PC-3 (cell line): Measurements from ENCODE around the gene RGS9. TPM values are rescaled to one million over a fixed set of nuclear protein-coding genes. Genes with fewer than 3 reads are reported as not detected.

Experiments used
- ATAC-seq: fragments of 200-7000 bp; cut with Tn5 transposase; 2 replicates; pipeline ENCODE4 v1.9.1; 2020; ENCODE audit warnings: mild to moderate bottlenecking, moderate library complexity
- BruUV-seq: library from RNA; stranded (reverse); fragments of 400-500 nt; replicated peaks from 2 replicates; lab custom pipeline; 2021; lab: Mats Ljungman, UMichigan
- CTCF ChIA-PET: fragments of 300-600 bp; sonication (Branson Sonifier 250); formaldehyde crosslinking; loops from one replicate; lab custom pipeline; 2022; ENCODE audit warnings: antibody characterized with exemption; lab: Charles Lee
- POLR2A ChIA-PET: fragments of 300-600 bp; sonication (Branson Sonifier 250); formaldehyde crosslinking; loops from one replicate; lab custom pipeline; 2022; ENCODE audit warnings: antibody characterized with exemption; ENCODE audit not compliant: unreplicated experiment; lab: Charles Lee
- DNase-seq: peaks from one replicate; pipeline ENCODE4 v3.0.0-alpha.2; 2015
- H2AFZ ChIP-seq: fragments of 300-600 bp; sonication (generic); 2 replicates; pipeline ENCODE4 v1.6.0; 2016; ENCODE audit warnings: antibody characterized with exemption, low read length
- H3F3A ChIP-seq: fragments of 300-600 bp; sonication (generic); one replicate; pipeline ENCODE4 v1.6.0; 2017; ENCODE audit warnings: antibody characterized with exemption, low read length, control low read depth, mild to moderate bottlenecking; ENCODE audit not compliant: unreplicated experiment
- H3K27ac ChIP-seq: fragments of 300-600 bp; sonication (generic); 2 replicates; pipeline ENCODE4 v1.5.1; 2016; ENCODE audit warnings: mild to moderate bottlenecking, low read length
- H3K27me3 ChIP-seq: fragments of 300-600 bp; sonication (generic); 2 replicates; pipeline ENCODE4 v1.6.1; 2016; ENCODE audit warnings: low read length, mixed read lengths
- H3K36me3 ChIP-seq: fragments of 300-600 bp; sonication (generic); 2 replicates; pipeline ENCODE4 v1.6.1; 2016; ENCODE audit warnings: low read depth, mixed run types, low read length, mixed read lengths
- H3K4me1 ChIP-seq: fragments of 300-600 bp; sonication (generic); 2 replicates; pipeline ENCODE4 v1.5.1; 2016; ENCODE audit warnings: low read length; ENCODE audit not compliant: insufficient read depth
- H3K4me2 ChIP-seq: fragments of 300-600 bp; sonication (generic); 2 replicates; pipeline ENCODE4 v1.6.0; 2016; ENCODE audit warnings: low read length
- H3K4me3 ChIP-seq: fragments of 300-600 bp; sonication (generic); 2 replicates; pipeline ENCODE4 v1.5.1; 2016; ENCODE audit warnings: mild to moderate bottlenecking, low read length, mixed read lengths
- H3K79me2 ChIP-seq: fragments of 300-600 bp; sonication (generic); 2 replicates; pipeline ENCODE4 v1.6.1; 2017; ENCODE audit warnings: low read length, mixed read lengths
- H3K9ac ChIP-seq: fragments of 300-600 bp; sonication (generic); 2 replicates; pipeline ENCODE4 v1.6.0; 2016; ENCODE audit warnings: mild to moderate bottlenecking, low read length
- H3K9me2 ChIP-seq: fragments of 300-600 bp; sonication (generic); replicated peaks from 2 replicates; pipeline ENCODE4 v1.6.1; 2016; ENCODE audit warnings: mixed run types, low read length, mixed read lengths
- H3K9me3 ChIP-seq: fragments of 300-600 bp; sonication (generic); 2 replicates; pipeline ENCODE4 v1.6.1; 2016; ENCODE audit warnings: low read length, mixed read lengths
- H4K20me1 ChIP-seq: fragments of 300-600 bp; sonication (generic); 2 replicates; pipeline ENCODE4 v1.6.1; 2016; ENCODE audit warnings: low read length, mixed read lengths
- EZH2 ChIP-seq: fragments of 300-600 bp; sonication (generic); IDR thresholded peaks from one replicate; pipeline ENCODE4 v1.6.1; 2017; ENCODE audit warnings: antibody characterized with exemption, mild to moderate bottlenecking, low read length; ENCODE audit not compliant: unreplicated experiment
- EZH2phosphoT487 ChIP-seq: fragments of 300-600 bp; sonication (generic); IDR thresholded peaks from 2 replicates; pipeline ENCODE4 v1.6.1; 2018; ENCODE audit warnings: mild to moderate bottlenecking, antibody characterized with exemption, low read length, borderline replicate concordance
- intact Hi-C: fragments of 100-400 bp; cut with micrococcal nuclease; formaldehyde crosslinking; loops from 2 replicates; pipeline ENCODE4 v1.9.0; 2023
- total RNA-seq: library from RNA; depleted of rRNA; stranded (reverse); fragments of >200 nt; gene quantifications from 2 replicates; pipeline ENCODE4 v1.2.3, GENCODE V29; 2014
- TF ChIP-seq, protein P1 (sequence below): fragments of 300-600 bp; sonication (generic); conservative IDR thresholded peaks from 2 replicates; pipeline ENCODE4 v1.5.1; 2017; ENCODE audit warnings: antibody characterized with exemption, low read depth, mild to moderate bottlenecking, low read length

The RGS9 gene
- total RNA-seq, 1 experiment from 2014 or later: 2.7 TPM

DNA sequence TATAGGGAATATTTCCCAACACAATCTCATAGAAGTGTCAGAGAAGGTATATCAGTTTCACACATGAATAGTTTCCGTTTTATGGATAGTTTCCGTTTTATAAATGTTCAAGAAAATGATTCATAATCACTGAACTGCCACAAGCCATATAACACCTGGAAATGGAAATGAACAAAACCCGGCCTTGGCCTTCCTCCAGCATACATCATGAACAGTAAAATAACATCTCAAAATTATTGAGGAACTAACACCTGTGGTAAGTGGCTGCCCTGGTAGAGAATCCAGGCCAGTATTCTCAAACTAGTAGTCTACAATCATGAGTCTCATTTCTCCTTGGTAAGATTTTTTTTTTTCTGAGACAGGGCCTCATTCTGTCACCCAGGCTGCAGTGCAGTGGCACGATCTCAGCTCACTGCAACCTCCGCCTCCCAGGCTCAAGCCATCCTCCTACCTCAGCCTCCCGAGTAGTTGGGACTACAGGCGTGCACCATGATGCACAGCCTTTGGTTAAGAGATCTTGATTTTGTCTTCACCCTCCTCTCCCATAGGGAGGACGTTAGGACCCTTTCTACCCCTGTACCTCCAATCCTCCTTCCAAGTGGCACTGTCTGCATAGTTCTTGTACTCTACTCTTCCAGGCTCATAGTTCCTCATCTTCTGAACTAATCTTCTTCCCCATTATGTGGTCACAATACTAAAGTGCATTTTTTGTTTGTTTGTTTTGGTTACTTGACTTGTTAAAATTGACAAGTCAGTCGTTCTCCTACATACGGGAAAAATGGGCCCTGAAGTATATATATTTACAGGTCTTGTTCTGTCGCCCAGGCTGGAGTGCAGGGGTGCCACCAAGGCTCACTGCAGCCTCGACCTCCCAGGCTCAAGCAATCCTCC is 15.0 kb upstream of the RGS9 start:
- no peak overlapping the region for H2AFZ ChIP-seq
- intact Hi-C loops: loop anchor here (5.0 kb wide), 1 partner anchor 65 kb away; the partner anchor contains the start of gene GNA13
- H3K36me3 ChIP-seq: no peaks in the 10 kb centered on the region
- no peak overlapping the region; the same call in 1 of the 2 replicates for H3K27ac ChIP-seq
- no peaks in the 10 kb centered on the region for H3K79me2 ChIP-seq
- peak overlapping the region; percentile 73 for H3K4me2 ChIP-seq
- DNase-seq: peak; percentile 27
- no peak for TF ChIP-seq EZH2phosphoT487
- TF ChIP-seq EZH2: no peak
- H3K9me3 ChIP-seq: no peaks in the 10 kb centered on the region
- ChIA-PET CTCF (no interaction called here), POLR2A (no interaction called here)
- peaks cover 33% of the 10 kb centered on the region for H3K4me1 ChIP-seq
- peak overlapping the region; percentile 72 for H3K9ac ChIP-seq
- H4K20me1 ChIP-seq: no peaks in the 10 kb centered on the region
- no peak for ATAC-seq
- H3F3A ChIP-seq: peaks cover 12% of the 10 kb centered on the region
- H3K4me3 ChIP-seq: peak overlapping the region; percentile 50; the same call in 1 of the 2 replicates
- H3K9me2 ChIP-seq: no peaks in the 10 kb centered on the region
- BruUV-seq: no TSS peak
- no peaks in the 10 kb centered on the region for H3K27me3 ChIP-seq

DNA sequence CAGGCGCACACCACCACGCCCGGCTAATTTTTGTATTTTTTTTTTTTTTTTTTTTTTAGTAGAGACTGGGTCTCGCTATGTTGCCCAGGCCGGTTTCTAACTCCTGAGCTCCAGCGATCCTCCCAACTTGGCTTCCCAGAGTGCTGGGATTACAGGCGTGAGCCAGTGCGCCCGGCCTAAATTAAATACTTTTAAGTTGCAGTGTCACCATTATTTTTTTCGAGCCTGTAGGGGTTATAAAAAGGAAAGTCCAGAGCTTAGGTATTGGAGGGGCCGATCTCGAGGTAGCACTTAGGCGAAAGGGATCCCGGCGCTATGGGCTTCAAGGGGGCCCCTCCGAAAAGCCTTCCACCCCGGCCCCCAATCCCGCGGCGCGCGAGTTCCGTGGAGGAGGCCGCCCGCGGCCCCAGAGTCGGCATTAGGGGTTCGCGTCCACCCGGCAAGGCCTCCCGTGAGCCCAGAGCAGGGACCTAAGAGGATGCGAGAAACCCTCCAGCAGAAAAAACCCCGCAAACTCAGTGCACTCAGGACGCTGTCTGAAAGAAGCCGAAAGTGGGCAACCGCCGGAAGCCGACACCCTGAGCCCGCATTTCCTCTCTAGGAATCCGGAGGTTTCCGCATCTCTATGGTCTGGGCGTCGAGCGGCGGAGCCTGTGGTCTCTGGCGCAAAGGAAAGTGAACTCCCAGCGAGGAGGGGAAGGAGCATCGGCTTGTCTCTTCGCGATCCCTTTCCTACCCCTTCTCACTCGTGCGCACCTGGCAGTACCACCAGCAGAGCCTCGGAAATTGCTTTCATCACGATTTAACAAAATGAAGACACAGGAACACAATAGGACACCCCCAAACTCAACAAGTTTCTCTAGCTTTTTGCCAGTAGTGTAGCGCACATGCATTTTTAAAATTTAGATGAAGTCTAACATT is 14.1 kb upstream of the RGS9 start:
- Histone ChIP-seq H3K9ac (peak overlapping the region; percentile 72), H3K4me1 (peaks cover 33% of the 10 kb centered on the region), H3K27me3 (no peaks in the 10 kb centered on the region), H3K4me2 (peak overlapping the region; percentile 73), H3K4me3 (peak overlapping the region; percentile 50), H2AFZ (peak overlapping the region; percentile 38), H3F3A (peaks cover 12% of the 10 kb centered on the region), H4K20me1 (no peaks in the 10 kb centered on the region), H3K9me3 (no peaks in the 10 kb centered on the region), H3K9me2 (no peaks in the 10 kb centered on the region), H3K79me2 (no peaks in the 10 kb centered on the region), H3K36me3 (no peaks in the 10 kb centered on the region), H3K27ac (peak overlapping the region; percentile 91)
- ATAC-seq (peak; percentile 39), DNase-seq (peak; percentile 86)
- BruUV-seq: no TSS peak
- ChIA-PET CTCF (interaction anchor here (0.5 to 1.6 kb wide), 2 partner anchors 22 to 160 kb away, joined by 8 to 13 read pairs; no protein-coding TSS in a partner anchor), POLR2A (no interaction called here)
- no peak for TF ChIP-seq EZH2
- TF ChIP-seq, protein P1, sequence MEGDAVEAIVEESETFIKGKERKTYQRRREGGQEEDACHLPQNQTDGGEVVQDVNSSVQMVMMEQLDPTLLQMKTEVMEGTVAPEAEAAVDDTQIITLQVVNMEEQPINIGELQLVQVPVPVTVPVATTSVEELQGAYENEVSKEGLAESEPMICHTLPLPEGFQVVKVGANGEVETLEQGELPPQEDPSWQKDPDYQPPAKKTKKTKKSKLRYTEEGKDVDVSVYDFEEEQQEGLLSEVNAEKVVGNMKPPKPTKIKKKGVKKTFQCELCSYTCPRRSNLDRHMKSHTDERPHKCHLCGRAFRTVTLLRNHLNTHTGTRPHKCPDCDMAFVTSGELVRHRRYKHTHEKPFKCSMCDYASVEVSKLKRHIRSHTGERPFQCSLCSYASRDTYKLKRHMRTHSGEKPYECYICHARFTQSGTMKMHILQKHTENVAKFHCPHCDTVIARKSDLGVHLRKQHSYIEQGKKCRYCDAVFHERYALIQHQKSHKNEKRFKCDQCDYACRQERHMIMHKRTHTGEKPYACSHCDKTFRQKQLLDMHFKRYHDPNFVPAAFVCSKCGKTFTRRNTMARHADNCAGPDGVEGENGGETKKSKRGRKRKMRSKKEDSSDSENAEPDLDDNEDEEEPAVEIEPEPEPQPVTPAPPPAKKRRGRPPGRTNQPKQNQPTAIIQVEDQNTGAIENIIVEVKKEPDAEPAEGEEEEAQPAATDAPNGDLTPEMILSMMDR: no peak
- no peak for TF ChIP-seq EZH2phosphoT487
- intact Hi-C loops: loop anchor here (5.0 kb wide), 1 partner anchor 66 kb away; the partner anchor contains the start of gene GNA13
